Muscle layer of colon (tissue), 2 donors: ENCODE measurements around the gene JUND.

Source experiments
- H3K27ac ChIP-seq: one replicate; pipeline ENCODE4 v1.7.0; 2013; ENCODE audit warnings: low read depth, mild to moderate bottlenecking, low read length, moderate library complexity
- H3K27me3 ChIP-seq, 2 donors: one replicate each; pipeline ENCODE4 v1.7.0; 2013; ENCODE audit warnings: low read length in 2 of 2, mild to moderate bottlenecking in 2 of 2; ENCODE audit not compliant: insufficient read depth in 2 of 2, control insufficient read depth in 1 of 2
- H3K36me3 ChIP-seq: one replicate; pipeline ENCODE4 v1.7.0; 2013; ENCODE audit warnings: mild to moderate bottlenecking, low read length; ENCODE audit not compliant: insufficient read depth
- H3K4me1 ChIP-seq: one replicate; pipeline ENCODE4 v1.7.0; 2013; ENCODE audit warnings: mild to moderate bottlenecking, low read length; ENCODE audit not compliant: insufficient read depth
- H3K4me3 ChIP-seq, 2 donors: one replicate each; pipeline ENCODE4 v1.7.0; 2013; ENCODE audit warnings: low read length in 2 of 2, low read depth in 1 of 2, mild to moderate bottlenecking in 1 of 2, moderate library complexity in 1 of 2
- H3K9ac ChIP-seq: one replicate; pipeline ENCODE4 v1.7.0; 2013; ENCODE audit warnings: low read length
- H3K9me3 ChIP-seq: one replicate; pipeline ENCODE4 v1.7.0; 2013; ENCODE audit warnings: mild to moderate bottlenecking, low read length
- donor health status: abdominal sarcoma.
- donor health status: Adenocarcinoma of cecum.

Gene JUND

GRCh38 chr19:18262917-18263316 lies 18.5 kb downstream of the JUND start:
- peaks cover 47% of the 10 kb centered on the region for H3K36me3 ChIP-seq

GRCh38 chr19:18262144-18262543 lies 19.3 kb downstream of the JUND start:
- H3K4me3 ChIP-seq, result no peak overlapping the region
- no peak overlapping the region for H3K9ac ChIP-seq
- H3K27ac ChIP-seq, result no peak overlapping the region
- H3K9me3 ChIP-seq, result no peaks in the 10 kb centered on the region
- peaks cover 45% of the 10 kb centered on the region for H3K36me3 ChIP-seq
- H3K4me1 ChIP-seq, result no peaks in the 10 kb centered on the region
- no peaks in the 10 kb centered on the region for H3K27me3 ChIP-seq

More at GRCh38 chr19:18262917-18263316, 18.5 kb downstream of the JUND start:
- Histone ChIP-seq H3K9ac (no peak overlapping the region), H3K4me3 (no peak overlapping the region), H3K9me3 (no peaks in the 10 kb centered on the region), H3K27me3 (no peaks in the 10 kb centered on the region), H3K4me1 (no peaks in the 10 kb centered on the region), H3K27ac (no peak overlapping the region)

GRCh38 chr19:18261474-18261873 lies 19.9 kb downstream of the JUND start:
- no peak overlapping the region for H3K4me3 ChIP-seq
- H3K27ac ChIP-seq, result no peak overlapping the region
- no peaks in the 10 kb centered on the region for H3K9me3 ChIP-seq
- no peak overlapping the region for H3K9ac ChIP-seq
- peaks cover 42% of the 10 kb centered on the region for H3K36me3 ChIP-seq
- no peaks in the 10 kb centered on the region for H3K4me1 ChIP-seq
- H3K27me3 ChIP-seq, result no peaks in the 10 kb centered on the region

GRCh38 chr19:18259893-18260292 lies 21.5 kb downstream of the JUND start:
- H3K27me3 ChIP-seq, result peaks cover 0 to 5% of the 10 kb centered on the region in 2 donors
- H3K36me3 ChIP-seq, result peaks cover 26% of the 10 kb centered on the region
- H3K9ac ChIP-seq, result no peak overlapping the region
- H3K27ac ChIP-seq, result no peak overlapping the region
- no peaks in the 10 kb centered on the region for H3K9me3 ChIP-seq
- H3K4me1 ChIP-seq, result no peaks in the 10 kb centered on the region
- H3K4me3 ChIP-seq, result no peak overlapping the region

GRCh38 chr19:18257503-18258470 lies 23.6 kb downstream of the JUND start:
- no peak overlapping the region for H3K4me3 ChIP-seq
- peaks cover 0 to 7% of the 10 kb centered on the region in 2 donors for H3K27me3 ChIP-seq
- no peaks in the 10 kb centered on the region for H3K4me1 ChIP-seq
- H3K27ac ChIP-seq, result no peak overlapping the region
- no peak overlapping the region for H3K9ac ChIP-seq
- H3K36me3 ChIP-seq, result peaks cover 16% of the 10 kb centered on the region
- no peaks in the 10 kb centered on the region for H3K9me3 ChIP-seq

GRCh38 chr19:18254546-18255503 lies 26.6 kb downstream of the JUND start:
- Histone ChIP-seq H3K27me3 (peaks cover 0 to 7% of the 10 kb centered on the region in 2 donors), H3K4me3 (no peak overlapping the region), H3K27ac (no peak overlapping the region), H3K4me1 (no peaks in the 10 kb centered on the region), H3K9ac (no peak overlapping the region), H3K36me3 (peaks cover 6% of the 10 kb centered on the region), H3K9me3 (no peaks in the 10 kb centered on the region)

- no peak overlapping the region for H3K27ac ChIP-seq
- H3K27me3 ChIP-seq, result peaks cover 0 to 7% of the 10 kb centered on the region in 2 donors
- H3K4me3 ChIP-seq, result no peak overlapping the region
- H3K9me3 ChIP-seq, result no peaks in the 10 kb centered on the region
- no peaks in the 10 kb centered on the region for H3K4me1 ChIP-seq
- H3K36me3 ChIP-seq, result peaks cover 6% of the 10 kb centered on the region
- H3K9ac ChIP-seq, result no peak overlapping the region
Measured at GRCh38 chr19:18253716-18254115, 27.7 kb downstream of the JUND start.

GRCh38 chr19:18253130-18253529 lies 28.3 kb downstream of the JUND start:
- peaks cover 0 to 7% of the 10 kb centered on the region in 2 donors for H3K27me3 ChIP-seq
- peaks cover 6% of the 10 kb centered on the region for H3K36me3 ChIP-seq
- H3K9ac ChIP-seq, result no peak overlapping the region
- no peaks in the 10 kb centered on the region for H3K9me3 ChIP-seq
- H3K4me3 ChIP-seq, result no peak overlapping the region
- H3K27ac ChIP-seq, result no peak overlapping the region
- no peaks in the 10 kb centered on the region for H3K4me1 ChIP-seq

- no peak overlapping the region for H3K27ac ChIP-seq
- H3K4me1 ChIP-seq, result no peaks in the 10 kb centered on the region
- H3K9me3 ChIP-seq, result no peaks in the 10 kb centered on the region
- H3K27me3 ChIP-seq, result peaks cover 0 to 7% of the 10 kb centered on the region in 2 donors
- H3K36me3 ChIP-seq, result peaks cover 4% of the 10 kb centered on the region
- H3K9ac ChIP-seq, result no peak overlapping the region
- no peak overlapping the region for H3K4me3 ChIP-seq
Measured at GRCh38 chr19:18252370-18252717, 29.1 kb downstream of the JUND start.

GRCh38 chr19:18251587-18252369 lies 29.6 kb downstream of the JUND start:
- Histone ChIP-seq H3K4me3 (no peak overlapping the region), H3K4me1 (no peaks in the 10 kb centered on the region), H3K9ac (no peak overlapping the region), H3K36me3 (no peaks in the 10 kb centered on the region), H3K27me3 (peaks cover 0 to 7% of the 10 kb centered on the region in 2 donors), H3K9me3 (no peaks in the 10 kb centered on the region), H3K27ac (no peak overlapping the region)

- Histone ChIP-seq H3K4me3 (no peak overlapping the region), H3K27ac (no peak overlapping the region), H3K4me1 (no peaks in the 10 kb centered on the region), H3K36me3 (no peaks in the 10 kb centered on the region), H3K9ac (no peak overlapping the region), H3K9me3 (no peaks in the 10 kb centered on the region), H3K27me3 (peaks cover 0 to under 1% of the 10 kb centered on the region in 2 donors)
Measured at GRCh38 chr19:18249834-18250233, 31.6 kb downstream of the JUND start.
